NT2/D1 (cell line): ENCODE measurements around the gene BCKDHA.

Source experiments
- DNase-seq: peaks from one replicate; pipeline ENCODE4 v3.0.0-alpha.2; 2011; ENCODE audit warnings: low read depth, low spot score
- H3K27me3 ChIP-seq: 2 replicates; pipeline ENCODE4 v1.6.0; 2011; ENCODE audit warnings: mild to moderate bottlenecking; ENCODE audit not compliant: insufficient read length, insufficient read depth
- H3K36me3 ChIP-seq: 2 replicates; pipeline ENCODE4 v1.6.1; 2011; ENCODE audit warnings: mild to moderate bottlenecking, low read length, mixed read lengths; ENCODE audit not compliant: insufficient read depth, insufficient read length
- H3K4me1 ChIP-seq: 2 replicates; pipeline ENCODE4 v1.5.1; 2011; ENCODE audit not compliant: insufficient read depth, insufficient read length
- H3K4me3 ChIP-seq: 2 replicates; pipeline ENCODE4 v1.5.1; 2011; ENCODE audit warnings: low read depth; ENCODE audit not compliant: insufficient read length
- H3K9ac ChIP-seq: 2 replicates; pipeline ENCODE4 v1.6.0; 2011; ENCODE audit warnings: low read depth; ENCODE audit not compliant: insufficient read length
- H3K9me3 ChIP-seq: 2 replicates; pipeline ENCODE4 v1.5.1; 2011; ENCODE audit warnings: mild to moderate bottlenecking, low read length; ENCODE audit not compliant: insufficient read depth
- SUZ12 ChIP-seq: IDR thresholded peaks from 2 replicates; pipeline ENCODE4 v1.6.1; 2011; ENCODE audit not compliant: insufficient read length, insufficient read depth; ENCODE audit errors: extremely low read depth
- YY1 ChIP-seq: IDR thresholded peaks from 2 replicates; pipeline ENCODE4 v1.6.1; 2011; ENCODE audit not compliant: insufficient read length, insufficient read depth
- ZNF274 ChIP-seq: IDR thresholded peaks from 2 replicates; pipeline ENCODE4 v1.6.1; 2011; ENCODE audit warnings: mild to moderate bottlenecking, low read depth, low read length

The BCKDHA gene

GRCh38 chr19:41397086-41398049 lies at the start of gene BCKDHA, which contains the start of gene EXOSC5:
Gene BCKDHA (plus strand): TSS chr19:41397818. CDS start chr19:41397828, 10 bp downstream.
Gene EXOSC5 (minus strand): TSS chr19:41397359. CDS start chr19:41397328, 31 bp downstream.
- Histone ChIP-seq H3K27me3 (no peaks in the 10 kb centered on the region), H3K9me3 (no peaks in the 10 kb centered on the region), H3K36me3 (peaks cover 13% of the 10 kb centered on the region)

GRCh38 chr19:41350735-41351338 lies 46.8 kb upstream of the BCKDHA start:
- Histone ChIP-seq H3K27me3 (peaks cover 26% of the 10 kb centered on the region), H3K36me3 (peaks cover 17% of the 10 kb centered on the region), H3K9ac (peak overlapping the region; percentile 5), H3K9me3 (no peaks in the 10 kb centered on the region), H3K4me3 (peak overlapping the region; percentile 56), H3K4me1 (peaks cover 8% of the 10 kb centered on the region)
- TF ChIP-seq ZNF274 (no peak), SUZ12 (no peak), YY1 (no peak)
- no peak for DNase-seq

More at GRCh38 chr19:41397086-41398049, at the start of gene BCKDHA, which contains the start of gene EXOSC5:
- peak within 1 kb of the TSS; percentile 86 for H3K4me3 ChIP-seq
- no peaks in the 10 kb centered on the region for H3K4me1 ChIP-seq
- peak within 1 kb of the TSS; percentile 84 for H3K9ac ChIP-seq
- DNase-seq, result peak; percentile 97
- TF ChIP-seq YY1 (peak; percentile 64), ZNF274 (no peak)

- peak overlapping the region; percentile 56 for H3K4me3 ChIP-seq
- H3K9me3 ChIP-seq, result no peaks in the 10 kb centered on the region
- peaks cover 17% of the 10 kb centered on the region for H3K36me3 ChIP-seq
- TF ChIP-seq ZNF274 (no peak), SUZ12 (no peak), YY1 (no peak)
- peak overlapping the region; percentile 74 for H3K9ac ChIP-seq
- peaks cover 26% of the 10 kb centered on the region for H3K27me3 ChIP-seq
- H3K4me1 ChIP-seq, result peaks cover 8% of the 10 kb centered on the region
- DNase-seq, result no peak
Measured at GRCh38 chr19:41351339-41352245, 46.0 kb upstream of the BCKDHA start.

GRCh38 chr19:41352279-41352608 lies 45.4 kb upstream of the BCKDHA start:
- H3K4me3 ChIP-seq, result peak overlapping the region; percentile 56
- no peak for TF ChIP-seq YY1
- TF ChIP-seq SUZ12, result no peak
- TF ChIP-seq ZNF274, result no peak
- H3K36me3 ChIP-seq, result peaks cover 13% of the 10 kb centered on the region
- H3K27me3 ChIP-seq, result peaks cover 26% of the 10 kb centered on the region
- H3K4me1 ChIP-seq, result peaks cover 10% of the 10 kb centered on the region
- no peak for DNase-seq
- H3K9me3 ChIP-seq, result no peaks in the 10 kb centered on the region
- H3K9ac ChIP-seq, result peak overlapping the region; percentile 74

GRCh38 chr19:41352609-41353465 lies 44.8 kb upstream of the BCKDHA start:
- no peak for TF ChIP-seq YY1
- no peak for TF ChIP-seq SUZ12
- TF ChIP-seq ZNF274, result no peak
- Histone ChIP-seq H3K27me3 (peaks cover 26% of the 10 kb centered on the region), H3K4me3 (peak overlapping the region; percentile 56), H3K9me3 (no peaks in the 10 kb centered on the region), H3K4me1 (peaks cover 12% of the 10 kb centered on the region), H3K9ac (peak overlapping the region; percentile 86), H3K36me3 (peaks cover 11% of the 10 kb centered on the region)
- DNase-seq, result no peak
